ENCODE measurements around the gene ATP2A3.
A peak's percentile ranks its signal among the peaks of the same experiment; 100 is the strongest.

DNA sequence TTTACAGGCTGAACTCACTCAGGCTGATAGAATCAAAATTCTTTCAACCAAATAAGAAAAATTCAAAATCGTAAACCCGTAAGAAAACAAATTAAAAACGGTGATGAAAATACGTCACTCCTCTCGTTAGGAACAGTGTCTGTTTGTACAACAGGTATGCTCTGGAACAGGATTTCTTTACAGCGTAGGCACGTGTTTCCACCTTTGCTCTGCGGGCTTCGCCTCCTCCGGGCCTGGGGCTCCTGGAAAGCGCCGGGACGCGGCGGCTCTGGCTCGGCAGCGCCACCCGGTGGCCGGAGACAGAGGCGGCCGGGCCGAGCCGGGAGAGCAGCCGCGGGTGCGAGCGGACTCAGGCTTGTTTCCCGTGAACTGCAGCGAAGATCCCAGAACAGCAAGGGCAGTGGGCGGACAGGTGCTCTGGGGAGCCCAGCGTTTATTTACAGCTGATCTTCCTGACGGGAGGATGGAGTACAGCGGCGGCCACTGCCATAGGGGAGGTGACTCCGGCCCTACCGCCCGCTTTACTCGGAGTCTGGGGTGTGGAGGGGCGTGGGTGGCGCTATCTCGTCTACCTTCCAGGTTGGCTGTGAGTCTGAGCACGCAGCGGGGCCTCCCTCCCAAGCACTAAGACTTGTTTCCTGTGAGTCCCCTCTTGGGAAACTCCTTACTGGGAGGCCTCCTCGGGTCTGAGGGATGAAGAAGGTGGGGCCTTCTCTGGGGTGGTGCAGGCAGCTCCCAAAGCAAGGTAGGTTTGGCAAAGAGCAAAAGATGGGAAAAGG, 40.5 kb upstream of the ATP2A3 start:
- TF ChIP-seq CTCF (IDR thresholded peaks at IDR 0.05) (peak; percentile 80 to 97 (median 94)), POLR2A (IDR thresholded peaks at IDR 0.05) (peak in 1 of 2 donors; percentile 13)

All from heart left ventricle (tissue), 13 donors.